ENCODE results near the gene TLX2.
A peak's percentile ranks its signal among the peaks of the same experiment; 100 is the strongest.

TLX2 gene

DNA sequence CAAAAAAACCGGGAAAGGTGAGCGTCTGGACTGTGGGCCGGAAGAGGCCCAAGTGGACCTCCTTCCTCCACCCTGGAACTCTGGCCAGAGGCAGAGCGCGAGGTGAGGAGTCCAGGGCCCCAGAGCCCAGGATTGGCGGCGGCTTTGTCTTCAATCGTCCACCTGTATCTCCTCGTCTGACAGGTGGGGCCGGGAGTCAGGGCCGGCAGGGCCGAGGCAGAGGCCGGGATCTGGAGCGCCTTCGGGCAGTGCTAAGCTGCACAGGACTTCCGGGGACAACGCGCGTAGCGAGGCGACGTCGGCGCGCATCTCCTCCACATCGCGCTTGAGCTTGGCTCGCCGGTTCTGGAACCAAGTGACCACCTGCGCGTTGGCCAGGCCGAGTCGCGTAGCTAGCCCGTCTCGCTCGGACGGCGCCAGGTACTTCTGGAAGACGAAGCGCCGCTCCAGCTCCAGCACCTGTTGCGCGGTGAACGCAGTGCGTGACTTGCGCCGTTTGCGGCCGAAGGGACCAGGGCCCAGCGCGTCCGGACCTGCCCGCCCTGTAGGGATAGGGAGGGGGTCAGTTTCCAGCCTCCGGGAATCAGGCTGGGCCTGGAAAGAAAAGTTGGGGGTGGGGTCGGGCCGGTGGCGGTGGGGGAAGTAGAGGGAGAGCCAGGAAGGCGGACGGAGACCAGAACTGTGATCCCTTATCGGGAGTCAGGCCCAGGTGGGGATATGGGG is 16.3 kb upstream of the TLX2 start:
- peak; percentile 37 for DNase-seq

DNA sequence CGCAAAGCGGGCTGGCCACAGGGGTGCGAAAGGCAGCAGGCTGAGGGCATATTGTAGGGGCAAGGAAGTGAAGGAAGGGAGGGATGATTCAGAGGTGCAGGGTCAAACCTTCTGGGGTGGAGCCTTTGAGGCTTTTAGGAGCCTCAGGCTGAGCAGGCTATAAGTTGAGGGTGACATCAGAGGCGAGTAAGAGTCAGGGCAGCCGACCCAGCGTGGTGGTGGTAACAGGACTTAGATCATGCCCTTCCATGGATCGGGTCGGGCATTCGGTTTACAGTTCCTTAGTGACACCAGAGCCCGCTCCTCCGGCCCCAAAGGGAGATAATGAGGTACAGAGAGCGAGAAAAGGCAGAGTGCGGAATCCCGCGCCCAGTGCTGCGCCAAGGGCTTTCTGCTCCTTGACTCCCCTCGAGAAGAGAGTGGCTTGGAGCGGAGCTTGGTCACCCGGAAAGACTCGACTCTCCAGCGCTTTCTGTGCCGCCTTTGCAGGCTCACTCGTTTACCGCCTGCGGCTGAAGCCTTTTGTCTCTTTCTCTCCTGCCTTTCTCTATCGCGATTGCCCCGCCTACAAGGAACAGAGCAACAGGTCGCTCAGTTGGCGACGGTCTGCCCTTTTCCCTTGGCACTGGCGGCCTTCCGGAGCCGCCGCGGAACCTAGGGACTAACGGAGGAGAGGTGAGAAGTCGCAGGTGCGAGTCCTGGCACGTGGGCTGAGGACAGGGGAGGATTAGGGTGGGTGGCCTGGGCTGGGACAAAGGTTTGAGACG is 15.6 kb upstream of the TLX2 start:
- DNase-seq: no peak

DNA sequence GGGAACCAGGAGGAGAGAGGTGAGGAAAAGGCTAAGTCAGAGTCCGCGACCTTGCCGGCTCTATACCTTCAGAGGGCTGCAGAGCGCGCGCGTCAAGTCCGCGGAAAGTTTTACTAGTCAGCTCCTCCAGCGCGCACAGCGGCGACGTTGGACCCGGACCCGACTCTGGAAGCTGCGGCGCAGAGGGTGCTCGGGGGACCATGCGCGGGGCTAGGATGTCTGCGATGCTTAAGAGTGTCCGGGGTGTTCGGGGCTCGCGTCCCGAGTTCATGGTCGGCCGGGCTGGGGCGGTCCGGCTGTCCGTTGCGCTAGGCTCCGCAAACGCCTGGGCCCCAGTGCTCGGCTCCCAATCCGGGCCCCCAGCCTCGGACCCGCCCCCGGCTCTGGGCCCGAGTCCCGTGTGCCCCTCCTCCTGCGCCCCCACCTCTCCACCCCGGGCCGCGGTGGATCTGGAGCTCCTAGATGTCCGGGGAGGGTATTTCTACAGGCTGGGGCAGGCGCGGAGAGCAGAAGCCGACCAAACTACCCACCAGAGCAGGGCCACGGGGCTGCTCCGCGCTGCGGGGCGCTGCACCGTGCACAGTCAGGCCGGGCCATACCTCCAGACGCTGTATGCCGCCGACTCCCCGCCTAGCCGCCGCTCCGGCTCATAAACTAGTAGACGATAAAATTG is 14.8 kb upstream of the TLX2 start, which contains the start of gene LBX2:
Gene LBX2, minus strand, starts transcription at position 337 of the 673 bp plus-strand sequence. Its CDS starts 66 bp downstream, at position 271.
- peak; percentile 49 for DNase-seq

DNA sequence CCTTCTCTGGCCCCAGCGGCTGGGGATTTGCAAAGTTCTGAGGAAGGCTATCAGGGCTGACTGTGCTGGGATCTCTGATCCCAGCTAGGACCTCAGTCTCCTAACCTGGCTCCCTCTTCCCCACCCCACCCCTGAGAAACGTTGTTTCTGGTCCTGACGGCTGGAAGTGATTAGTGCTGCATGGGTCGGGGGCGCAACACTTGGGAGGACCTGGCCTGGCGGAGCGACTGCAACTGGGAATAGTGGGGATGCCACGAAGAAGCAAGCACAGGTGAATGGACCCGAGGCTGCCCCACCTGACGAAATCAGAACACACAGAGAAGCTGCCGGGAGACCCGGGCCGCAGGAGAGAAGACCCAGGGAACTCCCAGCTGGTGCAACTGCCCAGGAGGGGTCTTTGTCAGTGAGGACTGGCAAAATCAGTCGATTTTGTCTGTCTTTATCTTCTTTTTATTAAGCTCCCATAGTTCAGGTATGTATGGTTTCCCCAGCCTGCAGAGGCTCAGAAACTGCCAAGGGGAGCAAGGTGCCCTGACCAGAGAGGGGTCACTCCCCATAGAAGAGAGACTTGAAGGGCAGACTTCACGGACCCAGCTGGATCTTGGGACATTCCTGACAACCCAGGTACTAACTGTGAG is 14.2 kb upstream of the TLX2 start:
- DNase-seq: no peak

DNA sequence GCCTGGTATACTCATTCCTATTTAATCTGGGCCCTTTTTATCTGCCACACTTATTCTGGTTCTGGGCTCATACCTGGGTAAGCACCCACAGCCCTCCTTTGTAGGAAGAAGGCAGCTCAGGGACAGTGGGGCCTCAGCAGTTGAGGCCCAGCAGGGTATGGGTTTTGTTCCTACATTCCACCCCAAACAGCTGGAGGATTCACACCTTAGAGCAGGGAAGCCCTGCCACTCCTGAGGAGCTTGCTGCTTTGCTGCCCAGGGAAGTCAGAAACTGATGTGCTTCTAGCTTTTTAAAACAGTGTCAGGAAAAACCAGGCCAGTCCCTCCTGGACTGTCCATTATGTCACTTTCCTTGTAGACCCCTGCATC is 13.7 kb upstream of the TLX2 start:
- no peak for DNase-seq

DNA sequence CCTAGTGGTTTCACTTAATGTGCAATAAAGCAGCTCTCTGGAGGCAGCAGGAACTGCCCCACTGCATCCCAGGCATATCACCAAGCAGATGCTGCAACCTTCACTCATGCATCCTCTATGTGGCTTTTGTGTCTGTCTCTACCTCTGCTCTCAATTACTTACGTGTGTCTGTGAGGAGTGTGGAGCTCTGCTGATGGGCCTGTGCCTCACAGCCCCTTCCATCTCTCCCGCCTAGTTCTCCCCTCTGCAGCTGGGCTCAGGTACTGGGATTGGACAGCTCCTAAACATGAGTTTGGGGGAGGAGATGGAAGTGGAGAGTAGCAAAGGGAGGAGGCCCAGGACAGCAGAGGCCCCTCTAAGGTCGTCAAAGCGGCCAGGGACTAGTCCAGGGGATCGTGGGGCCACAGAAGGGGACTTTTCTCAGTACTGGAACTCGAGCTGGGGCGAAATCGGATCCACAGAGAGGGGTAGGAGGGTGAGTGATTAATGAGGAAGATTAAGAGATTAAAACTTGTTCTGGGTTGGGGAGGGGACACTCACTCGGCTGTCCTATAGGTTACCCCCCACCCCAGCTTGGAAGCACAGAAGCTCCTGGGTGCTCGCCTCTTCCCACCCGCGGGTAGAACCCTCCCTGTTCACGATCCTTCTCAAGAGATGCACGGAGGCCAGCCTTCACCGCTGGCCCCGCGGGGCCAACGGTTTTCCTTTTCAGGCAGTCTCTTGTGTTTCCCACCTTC is 12.7 kb upstream of the TLX2 start:
- DNase-seq: no peak

DNA sequence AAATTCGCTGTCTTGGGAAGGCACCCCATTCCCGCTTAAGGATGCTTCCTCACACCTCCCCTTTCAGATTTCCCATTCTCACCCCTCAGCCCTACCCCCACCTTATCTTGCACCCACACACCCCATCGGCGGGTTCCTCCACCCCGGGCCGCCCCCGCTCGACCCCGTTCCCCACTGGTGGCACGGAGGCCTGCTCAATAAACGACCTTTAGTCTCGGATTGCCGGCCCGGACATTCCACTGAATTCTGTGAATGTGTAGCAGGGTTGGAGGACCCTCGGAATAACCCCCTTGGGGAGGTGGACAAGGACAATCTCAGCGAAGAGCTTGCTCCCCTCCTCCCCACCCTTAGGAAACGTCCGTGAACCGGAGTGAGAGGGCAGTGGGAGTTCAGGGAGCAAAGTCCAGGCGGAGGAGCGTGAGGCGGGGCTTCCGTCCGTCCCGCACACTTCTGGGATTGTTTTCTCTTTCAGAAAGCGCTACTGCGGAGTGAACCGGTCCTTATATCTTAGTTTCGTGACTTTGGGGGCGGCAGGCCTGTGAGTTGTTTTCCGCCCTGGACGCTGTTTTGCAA is 12.0 kb upstream of the TLX2 start:
- DNase-seq: no peak

DNA sequence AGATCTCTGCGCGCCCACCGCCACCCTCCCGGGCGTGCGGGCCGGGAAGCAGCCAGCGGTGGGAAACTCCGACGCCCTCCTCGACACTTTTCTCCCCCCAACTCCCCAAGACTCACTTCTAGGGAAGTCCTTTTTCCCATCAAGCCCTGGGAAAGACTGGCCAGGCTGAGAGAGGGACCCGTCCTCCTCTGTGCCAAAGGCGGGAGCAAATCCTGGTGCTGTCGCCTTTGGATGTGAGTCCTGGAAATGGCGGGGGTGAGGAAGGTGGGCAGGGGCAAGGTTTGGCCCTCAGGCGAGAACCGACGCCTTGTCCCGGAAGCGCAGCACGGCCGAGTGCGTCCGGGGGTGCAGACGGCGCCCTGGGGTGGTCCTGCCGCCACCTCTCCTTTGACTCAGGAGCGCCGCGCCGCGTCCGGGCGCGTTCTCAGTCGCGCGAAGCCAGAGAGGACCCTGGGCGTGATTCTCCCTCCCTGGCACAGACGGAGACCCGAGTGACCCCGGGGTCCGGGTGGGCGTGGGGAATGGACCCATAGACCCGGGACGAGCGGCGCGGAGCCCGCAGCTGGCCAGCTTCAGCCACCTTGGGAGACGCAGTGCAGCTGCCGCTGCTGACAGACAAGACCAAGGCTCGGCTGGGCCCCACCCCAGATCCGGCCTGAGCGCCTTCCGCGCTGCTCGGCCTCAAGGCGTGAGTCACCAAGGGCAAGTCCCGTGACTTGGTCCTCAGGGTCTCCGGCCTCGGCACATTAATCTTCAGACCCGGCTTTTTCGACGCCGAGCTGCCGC is 11.3 kb upstream of the TLX2 start:
- DNase-seq: peak; percentile 43

DNA sequence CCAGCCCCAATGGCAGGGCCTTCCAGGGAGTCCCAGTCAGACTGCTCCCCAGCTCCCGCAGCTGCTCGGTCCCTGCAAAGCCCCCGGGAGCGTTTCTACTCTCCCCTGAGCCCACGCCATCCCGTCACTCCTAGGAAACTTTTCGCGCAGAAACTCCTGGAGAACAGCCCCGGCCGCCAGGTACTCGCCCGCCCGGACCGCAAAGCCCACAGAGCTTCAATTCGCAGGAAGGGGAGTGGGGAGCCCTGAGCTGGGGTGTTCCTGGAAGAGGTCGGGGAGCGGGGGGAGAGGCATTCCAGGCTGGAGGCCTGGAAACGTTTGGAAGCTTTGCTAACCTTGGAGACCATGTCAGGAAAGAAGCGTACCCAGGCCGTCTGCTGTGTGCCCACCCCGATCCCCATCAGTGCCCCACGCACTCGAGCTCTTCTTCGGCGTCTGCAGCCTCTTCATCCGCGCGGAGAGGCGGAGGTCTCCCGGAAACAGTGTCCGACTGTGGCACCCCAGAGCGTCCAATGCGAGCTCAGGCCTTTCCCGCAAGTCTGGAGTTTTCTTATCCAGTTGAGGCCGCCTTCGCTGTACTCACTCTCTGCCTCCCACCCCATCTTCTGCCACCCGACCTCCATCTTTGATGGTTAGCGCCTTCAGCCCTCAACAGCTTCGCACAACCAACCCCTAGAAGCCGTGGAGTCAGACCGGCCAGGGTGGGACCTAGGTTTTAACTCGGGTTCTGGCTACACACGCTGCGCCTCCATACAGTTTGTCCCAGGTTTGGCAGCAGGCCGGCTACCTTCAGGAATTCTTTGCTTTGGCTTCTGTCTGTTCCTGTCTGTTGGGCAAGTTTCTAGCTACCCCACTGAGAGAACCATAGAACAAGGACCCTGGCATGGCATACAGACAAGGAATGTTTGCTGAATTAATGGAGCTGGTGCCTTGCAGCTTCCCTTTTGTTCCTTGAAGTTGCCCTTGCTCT is 10.5 kb upstream of the TLX2 start:
- no peak for DNase-seq

DNA sequence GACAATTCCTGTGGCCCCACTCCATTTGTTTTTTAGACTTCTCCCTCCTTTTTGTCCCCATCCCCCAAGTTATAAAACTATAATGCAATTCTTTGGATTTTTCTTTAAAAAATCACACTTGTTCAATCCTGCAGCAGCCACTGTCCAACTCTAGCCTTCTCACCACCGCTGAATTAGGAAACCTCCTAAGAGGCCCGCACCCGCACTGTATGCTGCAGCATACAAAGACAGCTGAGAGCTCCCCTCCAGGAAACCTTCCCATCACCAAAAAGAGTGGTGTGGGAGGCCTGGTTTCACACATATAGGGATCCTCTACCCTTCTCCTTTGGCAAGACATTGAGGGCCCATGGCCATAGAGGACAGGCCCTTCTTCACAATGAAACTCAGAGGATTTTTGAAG is 9.7 kb upstream of the TLX2 start:
- DNase-seq: no peak

DNA sequence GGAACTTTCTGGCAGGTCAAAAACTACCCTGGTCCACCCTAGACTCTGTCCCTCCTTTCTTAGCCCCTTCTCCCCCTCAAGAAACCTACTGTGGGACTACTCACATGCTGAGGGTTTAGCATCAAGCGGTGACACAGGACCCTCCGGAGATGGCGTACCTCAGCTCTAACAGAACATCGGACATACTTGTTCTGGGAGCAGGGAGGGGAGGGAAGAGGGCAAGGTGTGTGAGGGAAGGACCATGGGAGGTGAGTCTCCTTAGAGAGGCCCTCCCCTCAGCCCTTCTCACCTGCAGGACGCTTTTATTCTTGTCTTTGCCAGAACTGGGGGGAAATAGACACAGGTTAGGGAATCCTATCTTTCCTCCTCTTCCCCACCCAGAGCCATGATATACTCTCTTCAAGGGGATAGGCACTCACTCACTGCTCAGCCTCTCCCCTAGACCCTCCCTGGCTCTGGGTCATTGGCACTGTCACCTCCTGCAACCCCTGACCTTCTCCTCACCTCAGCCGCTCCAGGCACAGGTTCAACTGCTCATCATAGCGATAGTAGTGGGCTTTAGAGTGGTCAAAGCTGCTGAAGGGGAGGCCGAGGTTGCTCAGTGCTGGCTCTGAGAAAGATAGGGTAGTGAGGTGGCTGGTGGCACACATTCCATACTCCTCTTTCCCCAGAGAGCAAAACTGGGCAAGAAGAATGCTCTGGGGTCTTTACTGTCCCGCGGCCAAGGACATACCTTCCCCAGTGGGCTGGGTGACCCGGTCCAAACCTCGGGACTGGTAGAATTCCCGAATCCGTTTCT is 8.6 kb upstream of the TLX2 start:
- DNase-seq: no peak

DNA sequence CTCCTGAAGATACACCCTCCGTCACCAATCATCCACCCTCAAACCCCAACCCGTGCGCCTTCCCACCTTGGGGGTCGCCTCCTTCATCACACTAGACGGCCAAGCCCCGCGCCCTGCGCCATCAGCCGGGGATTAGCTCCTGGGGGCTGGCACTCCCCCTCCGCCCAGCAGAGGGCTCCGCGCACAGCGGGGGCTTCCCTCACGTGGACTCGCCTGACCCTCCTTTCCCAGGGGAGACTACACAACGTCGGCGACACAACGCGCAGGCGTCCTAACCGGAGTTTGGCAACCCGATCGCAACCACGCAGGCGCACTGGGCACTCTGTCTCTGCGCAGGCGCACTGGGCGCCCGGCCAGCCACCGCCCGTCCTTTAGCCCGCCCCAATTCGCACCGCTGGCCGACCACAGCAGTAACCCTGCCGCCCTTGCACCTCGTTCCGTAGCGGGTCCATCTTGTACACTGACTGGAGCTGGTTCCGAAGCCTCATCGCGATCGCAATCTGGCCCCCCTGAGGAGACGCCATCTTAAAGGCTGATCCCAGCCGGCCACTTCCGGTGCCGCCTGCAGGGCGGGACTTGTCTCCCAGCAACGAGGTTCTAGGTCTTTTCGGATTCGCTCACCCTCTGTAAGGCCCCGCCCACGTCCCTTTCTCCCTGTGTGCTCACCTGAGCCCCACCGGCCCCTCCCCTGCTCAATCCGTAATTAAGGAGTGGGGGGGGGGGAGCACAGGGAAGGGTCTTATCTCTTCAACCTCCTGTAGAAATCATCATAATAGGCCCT is 6.9 kb upstream of the TLX2 start, which contains the start of gene PCGF1:
Gene PCGF1, minus strand, starts transcription at position 551 of the 781 bp plus-strand sequence. Its CDS starts 27 bp downstream, at position 524.
- peak; percentile 99 for DNase-seq

DNA sequence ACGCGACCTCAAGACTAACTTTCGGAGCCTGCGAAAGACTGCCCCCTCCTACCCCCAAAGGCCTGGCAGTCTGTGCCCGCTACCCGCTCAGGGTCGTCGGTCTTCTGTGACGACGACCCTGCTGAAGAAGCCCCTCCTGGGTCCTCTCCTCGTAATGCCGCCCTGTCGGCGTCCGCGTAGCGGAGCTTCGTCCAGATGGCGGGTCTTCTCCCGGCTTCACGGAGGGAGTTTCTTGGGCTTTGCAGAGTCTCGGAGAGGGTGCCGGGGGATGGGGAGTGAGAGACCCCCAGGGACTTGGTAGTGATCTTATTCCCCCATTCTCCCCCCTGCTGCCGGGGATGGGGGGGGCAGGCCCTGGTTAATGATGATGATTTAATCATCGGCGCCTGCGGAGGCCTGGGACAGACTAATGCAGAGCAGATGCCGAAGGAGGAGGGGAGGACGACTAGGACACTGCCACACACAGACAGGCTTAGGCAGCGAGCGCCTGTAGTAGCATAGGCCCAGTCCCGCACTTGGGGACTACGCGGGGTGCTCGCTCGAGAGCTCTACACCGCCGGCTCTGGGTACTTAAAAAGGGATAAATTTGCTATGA is 6.2 kb upstream of the TLX2 start:
- DNase-seq: no peak

DNA sequence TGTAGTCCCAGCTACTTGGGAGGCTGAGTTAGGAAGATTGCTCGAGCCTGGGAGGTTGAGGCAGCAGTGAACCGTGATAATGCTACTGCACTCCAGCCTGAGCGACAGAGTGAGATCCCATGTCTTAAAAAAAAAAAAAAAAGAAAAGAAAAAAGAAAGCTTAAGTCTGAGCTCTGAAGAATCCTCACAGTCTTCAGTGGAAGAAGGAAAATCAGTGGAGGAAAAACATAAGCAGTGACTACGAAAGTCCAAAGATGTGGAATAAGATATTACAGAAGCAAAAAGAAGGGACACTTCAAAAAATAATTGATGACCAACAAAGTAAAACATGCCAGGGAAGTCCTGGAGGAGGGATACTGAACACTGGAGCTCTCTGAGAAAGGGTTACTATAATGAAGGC is 4.0 kb upstream of the TLX2 start:
- no peak for DNase-seq

DNA sequence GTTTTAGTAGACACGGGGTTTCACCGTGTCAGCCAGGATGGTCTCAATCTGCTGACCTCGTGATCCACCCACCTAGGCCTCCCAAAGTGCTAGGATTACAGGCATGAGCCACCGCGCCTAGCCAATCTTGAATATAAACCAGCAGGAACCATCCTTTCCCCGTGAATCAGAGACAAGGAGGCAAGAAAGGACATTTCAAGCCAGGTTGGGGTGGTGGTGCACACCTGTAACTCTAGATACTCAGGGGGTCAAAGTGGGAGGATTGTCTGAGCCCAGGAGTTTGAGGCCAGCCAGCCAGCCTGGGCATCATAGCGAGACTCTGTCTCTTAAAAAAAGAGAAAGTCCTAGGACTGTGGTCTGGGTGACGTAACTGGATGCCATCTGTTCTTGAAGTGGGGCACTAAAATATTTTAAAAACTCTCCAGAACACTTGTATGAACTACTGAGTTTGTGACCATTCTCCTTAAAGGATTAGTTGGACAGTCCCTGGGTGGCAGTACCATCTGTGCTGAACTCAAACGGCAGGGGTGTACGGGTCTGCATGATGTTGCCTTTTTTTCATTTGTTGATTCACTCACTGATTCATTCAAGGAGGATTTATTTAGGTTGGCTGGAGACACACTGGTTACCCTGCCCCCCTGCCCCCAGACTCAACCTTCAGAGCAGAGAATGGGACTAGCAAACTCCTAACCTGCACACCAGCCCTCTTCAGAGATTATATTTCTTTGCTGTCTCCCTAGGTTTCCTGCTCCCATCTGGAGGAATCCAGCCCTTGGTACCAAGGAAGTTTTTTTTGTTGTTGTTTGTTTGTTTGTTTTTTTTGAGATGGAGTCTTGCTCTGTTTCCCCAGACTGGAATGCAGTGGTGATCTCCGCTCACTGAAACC is 2.9 kb upstream of the TLX2 start:
- no peak for DNase-seq

DNA sequence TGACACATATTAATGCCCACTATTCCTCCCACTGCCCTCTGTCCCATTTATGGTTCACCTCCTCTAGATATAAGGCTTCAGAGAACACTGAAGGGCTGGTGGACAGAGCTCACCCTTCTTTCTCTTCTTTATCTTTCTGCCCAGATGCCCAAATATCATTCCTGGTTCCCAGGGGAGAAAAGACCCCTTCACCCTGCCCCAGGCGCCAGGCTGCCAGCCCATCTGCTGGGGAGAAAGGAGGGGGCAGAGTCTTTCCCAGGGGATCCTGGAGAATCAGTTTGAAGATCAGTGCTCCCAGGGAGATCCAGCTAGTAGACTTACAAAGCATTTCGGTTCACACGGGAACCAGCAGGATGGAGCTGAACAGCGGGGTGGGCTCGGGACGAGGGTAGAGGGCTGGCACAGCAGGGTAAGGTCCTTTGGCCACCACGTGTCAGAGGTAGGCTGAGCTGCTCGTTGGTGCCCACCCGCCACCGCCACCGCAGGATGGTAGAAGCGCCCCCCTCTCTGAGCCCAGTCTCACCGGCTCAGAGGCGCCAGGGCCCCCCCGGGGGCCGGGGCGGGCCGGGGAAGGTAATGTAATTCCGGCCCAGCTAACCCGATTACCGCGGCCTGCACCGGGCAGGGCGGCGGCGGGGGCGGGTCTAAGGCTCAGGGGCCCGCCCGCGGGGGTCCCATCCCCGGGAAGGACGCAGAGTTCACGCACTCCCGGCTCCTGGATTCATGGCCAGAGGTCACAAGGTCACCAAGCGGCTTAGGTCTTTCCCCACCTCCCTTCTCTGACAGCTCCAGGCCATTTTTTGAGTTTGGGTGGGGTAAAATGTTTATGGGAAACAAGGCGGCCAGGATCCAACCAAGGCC is 1.3 kb upstream of the TLX2 start:
- DNase-seq: no peak
